ENCODE results near the gene HIP1R. TPM values are rescaled to one million over a fixed set of nuclear protein-coding genes. Genes with fewer than 3 reads are reported as not detected.
A peak's percentile ranks its signal among the peaks of the same experiment; 100 is the strongest.

The HIP1R gene
- total RNA-seq, 5 donors from 2014 or later (not counting 1 experiment from before 2014, with no cell fraction given), result 108 to 123 (median 116) TPM

DNA sequence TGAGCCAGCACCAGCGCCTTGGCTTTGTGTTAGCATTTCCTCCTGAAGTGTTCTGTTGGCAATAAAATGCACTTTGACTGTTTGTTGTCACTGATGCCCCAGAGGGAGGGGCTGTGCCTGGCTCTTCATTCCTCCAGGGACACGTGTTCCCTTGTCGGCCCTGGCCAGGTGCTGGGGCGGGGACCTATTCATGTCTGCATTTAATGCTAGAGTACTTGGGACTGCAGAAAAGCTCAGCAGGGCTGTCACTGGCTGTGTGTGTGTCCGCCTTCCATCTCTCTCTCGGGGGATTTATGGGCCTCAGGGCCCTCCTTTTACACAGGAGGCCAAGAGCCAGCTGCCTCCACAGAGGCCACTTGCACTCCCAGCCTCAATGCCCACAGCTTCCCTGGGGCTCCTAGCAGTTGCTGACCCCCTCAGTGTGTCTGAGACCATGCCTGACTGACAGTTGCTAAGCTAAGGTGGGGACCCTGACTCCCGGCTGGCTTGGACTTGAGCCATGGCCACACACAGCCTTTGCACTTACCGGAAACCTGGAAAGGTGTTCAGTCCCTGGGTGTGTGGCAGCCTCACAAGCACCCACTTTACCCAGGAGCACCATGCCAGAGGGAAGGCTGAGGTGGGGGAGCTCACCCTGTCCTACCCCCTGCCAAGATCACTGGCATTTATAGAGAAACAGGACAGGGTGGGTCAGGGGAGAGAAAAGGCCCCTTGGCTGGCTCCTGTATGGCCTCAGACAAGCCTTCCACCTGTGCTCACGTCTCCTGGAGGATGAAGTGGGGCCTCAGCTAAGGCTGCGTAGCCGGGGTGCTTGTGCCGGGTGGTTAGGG is 27.8 kb downstream of the HIP1R start:
- ChIA-PET CTCF (interaction anchor here in 1 of 2 donors (0.6 kb wide), 1 partner anchor 87 kb away, joined by 3 read pairs; no protein-coding TSS in a partner anchor), POLR2A (no interaction called here)
- Mint-ChIP-seq H3K9me3 (no peaks in the 10 kb centered on the region), H3K27me3 (no peaks in the 10 kb centered on the region), H3K4me3 (no peak overlapping the region), H3K4me1 (peaks cover 2 to 11% (median 10%) of the 10 kb centered on the region in 3 donors), H3K27ac (peak overlapping the region; percentile 2 to 39), H3K36me3 (peaks cover 14% of the 10 kb centered on the region)
- H3K4me1 ChIP-seq (ENCODE audit: control insufficient read depth in 1 of 2, extremely low read depth in 1 of 2, insufficient read depth in 2 of 2, low read length in 2 of 2), result peaks cover 0 to 10% of the 10 kb centered on the region in 2 experiments
- DNase-seq (no peak), ATAC-seq (replicated peaks in 1 of 4) (no peak)
- peaks cover 7 to 52% of the 10 kb centered on the region in 2 donors for H3K36me3 ChIP-seq (ENCODE audit: control insufficient read depth in 2 of 2, extremely low read depth in 1 of 2, insufficient read depth in 1 of 2, low read length in 1 of 2)
- 67% methylated on average over 6 of the region's 12 CpGs for WGBS (ENCODE audit: insufficient coverage)
- H3K27me3 ChIP-seq (replicated peaks in 1 of 2; ENCODE audit: control insufficient read depth in 2 of 2, extremely low read depth in 1 of 2, insufficient read depth in 2 of 2, low read length in 1 of 2), result no peaks in the 10 kb centered on the region
- H3K4me3 ChIP-seq (ENCODE audit: control insufficient read depth in 1 of 2, extremely low read depth in 1 of 2, low read length in 1 of 2), result no peak overlapping the region
- H3K9me3 ChIP-seq, result no peaks in the 10 kb centered on the region
- H3K27ac ChIP-seq (ENCODE audit: low read length), result no peak overlapping the region

DNA sequence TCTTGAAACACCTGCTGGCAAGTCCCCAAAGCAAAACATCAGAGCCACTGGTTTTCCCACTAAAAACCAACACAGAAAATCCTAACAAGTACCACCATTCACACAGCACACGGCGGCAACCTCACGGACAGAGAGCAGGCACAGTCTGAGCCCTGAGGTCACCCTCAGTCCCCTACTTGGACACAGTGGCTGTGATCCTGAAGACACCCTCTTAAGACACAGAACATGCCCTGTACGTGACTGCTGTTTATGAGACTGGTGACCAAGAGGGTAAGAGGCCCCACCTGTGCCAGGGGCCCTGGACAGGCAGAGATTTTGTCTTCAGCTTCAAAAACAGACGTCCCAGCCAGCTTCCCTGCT is 29.6 kb downstream of the HIP1R start:
- WGBS (ENCODE audit: insufficient coverage), result 93% methylated on average over 3 of the region's 5 CpGs
- no peaks in the 10 kb centered on the region for H3K27me3 ChIP-seq (replicated peaks in 1 of 2; ENCODE audit: control insufficient read depth in 2 of 2, extremely low read depth in 1 of 2, insufficient read depth in 2 of 2, low read length in 1 of 2)
- ChIA-PET CTCF (interaction anchor here in 1 of 2 donors (0.6 to 1.8 kb wide), 2 partner anchors 23 to 90 kb away, joined by 6 read pairs; partner anchors contain the start of gene CCDC62), POLR2A (interaction anchor here in 1 of 2 donors (0.6 to 0.7 kb wide), 3 partner anchors 14 to 25 kb away, joined by 3 to 4 read pairs (median 4); no protein-coding TSS in a partner anchor)
- no peak overlapping the region for H3K4me3 ChIP-seq (ENCODE audit: control insufficient read depth in 1 of 2, extremely low read depth in 1 of 2, low read length in 1 of 2)
- peaks cover 7 to 66% of the 10 kb centered on the region in 2 donors for H3K36me3 ChIP-seq (ENCODE audit: control insufficient read depth in 2 of 2, extremely low read depth in 1 of 2, insufficient read depth in 1 of 2, low read length in 1 of 2)
- H3K36me3 Mint-ChIP-seq, result peaks cover 28% of the 10 kb centered on the region
- no peaks in the 10 kb centered on the region for H3K9me3 Mint-ChIP-seq
- H3K27me3 Mint-ChIP-seq, result no peaks in the 10 kb centered on the region
- peak overlapping the region in 1 of 2 donors; percentile 39 for H3K27ac Mint-ChIP-seq
- ATAC-seq (replicated peaks in 1 of 4) (no peak), DNase-seq (no peak)
- no peaks in the 10 kb centered on the region for H3K9me3 ChIP-seq
- H3K4me1 ChIP-seq (ENCODE audit: control insufficient read depth in 1 of 2, extremely low read depth in 1 of 2, insufficient read depth in 2 of 2, low read length in 2 of 2), result peaks cover 0 to 13% of the 10 kb centered on the region in 2 experiments
- H3K27ac ChIP-seq (ENCODE audit: low read length), result no peak overlapping the region
- no peak overlapping the region for H3K4me3 Mint-ChIP-seq
- H3K4me1 Mint-ChIP-seq, result peaks cover 10 to 23% (median 21%) of the 10 kb centered on the region in 3 donors

DNA sequence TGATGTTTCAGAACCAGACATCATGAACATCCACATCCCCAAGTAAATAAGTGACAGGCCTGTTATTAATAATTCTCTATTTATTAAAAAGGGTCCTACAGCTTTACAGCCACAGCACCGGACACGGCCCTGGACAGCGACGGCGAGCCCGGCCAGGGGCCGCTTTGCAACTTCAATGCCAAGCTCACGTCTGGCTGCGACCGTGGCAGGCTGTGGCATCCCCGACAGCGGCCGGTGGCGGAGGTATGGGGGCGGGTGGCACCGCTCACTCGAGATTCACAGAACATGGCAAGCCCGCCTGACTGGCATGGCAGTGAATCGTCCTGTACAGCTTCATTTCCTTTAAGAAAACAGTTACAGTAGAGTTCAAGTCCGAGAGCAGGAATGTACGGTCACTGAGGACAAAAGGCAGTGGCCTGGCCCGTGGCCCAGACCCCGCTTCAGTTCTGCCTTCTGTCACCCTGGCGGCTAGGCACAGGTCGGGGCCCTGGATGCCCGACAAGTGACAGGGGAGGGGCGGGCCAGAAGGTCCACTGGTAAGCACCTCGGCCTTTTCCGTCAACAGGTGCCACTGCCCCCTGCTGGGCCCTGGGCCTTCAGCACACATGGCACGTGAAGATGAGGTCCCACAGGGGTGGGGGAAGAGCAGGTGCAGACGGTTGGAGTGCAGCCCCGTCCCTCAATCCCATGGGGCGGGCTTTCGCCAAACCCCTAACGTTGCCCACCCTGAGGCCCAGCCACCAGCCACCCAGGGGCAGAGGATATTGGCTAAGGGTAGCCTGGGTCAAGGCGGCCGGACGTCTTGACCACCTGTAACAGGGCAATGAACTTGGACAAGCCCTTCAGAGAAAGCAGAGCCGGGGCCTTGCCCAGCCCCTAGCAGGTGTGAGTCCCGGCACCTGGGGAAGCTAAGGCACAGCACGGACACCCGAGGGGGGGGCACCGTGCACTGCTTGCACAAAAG is 30.3 kb downstream of the HIP1R start:
- Histone ChIP-seq H3K9me3 (no peaks in the 10 kb centered on the region), H3K4me3 (ENCODE audit: control insufficient read depth in 1 of 2, extremely low read depth in 1 of 2, low read length in 1 of 2) (no peak overlapping the region), H3K36me3 (ENCODE audit: control insufficient read depth in 2 of 2, extremely low read depth in 1 of 2, insufficient read depth in 1 of 2, low read length in 1 of 2) (peaks cover 7 to 70% of the 10 kb centered on the region in 2 donors), H3K27ac (ENCODE audit: low read length) (no peak overlapping the region), H3K4me1 (ENCODE audit: control insufficient read depth in 1 of 2, extremely low read depth in 1 of 2, insufficient read depth in 2 of 2, low read length in 2 of 2) (peaks cover under 1 to 13% of the 10 kb centered on the region in 2 experiments), H3K27me3 (replicated peaks in 1 of 2; ENCODE audit: control insufficient read depth in 2 of 2, extremely low read depth in 1 of 2, insufficient read depth in 2 of 2, low read length in 1 of 2) (no peaks in the 10 kb centered on the region)
- Mint-ChIP-seq H3K9me3 (no peaks in the 10 kb centered on the region), H3K4me3 (no peak overlapping the region), H3K4me1 (peaks cover 9 to 29% (median 21%) of the 10 kb centered on the region in 3 donors), H3K27ac (no peak overlapping the region), H3K36me3 (peaks cover 32% of the 10 kb centered on the region), H3K27me3 (no peaks in the 10 kb centered on the region)
- 89% methylated on average over 36 of the region's 43 CpGs for WGBS (ENCODE audit: insufficient coverage)
- ATAC-seq (replicated peaks in 1 of 4) (peak in 1 of 4 experiments; percentile 25), DNase-seq (peak in 11 of 35 experiments; percentile 27 to 48 (median 36))
- ChIA-PET CTCF (interaction anchor here in 1 of 2 donors (0.6 to 1.8 kb wide), 3 partner anchors 23 to 373 kb away, joined by 4 to 6 read pairs (median 6); partner anchors contain the start of gene CCDC62), POLR2A (interaction anchor here in 1 of 2 donors (0.6 to 0.7 kb wide), 3 partner anchors 15 to 25 kb away, joined by 3 to 4 read pairs (median 4); no protein-coding TSS in a partner anchor)

DNA sequence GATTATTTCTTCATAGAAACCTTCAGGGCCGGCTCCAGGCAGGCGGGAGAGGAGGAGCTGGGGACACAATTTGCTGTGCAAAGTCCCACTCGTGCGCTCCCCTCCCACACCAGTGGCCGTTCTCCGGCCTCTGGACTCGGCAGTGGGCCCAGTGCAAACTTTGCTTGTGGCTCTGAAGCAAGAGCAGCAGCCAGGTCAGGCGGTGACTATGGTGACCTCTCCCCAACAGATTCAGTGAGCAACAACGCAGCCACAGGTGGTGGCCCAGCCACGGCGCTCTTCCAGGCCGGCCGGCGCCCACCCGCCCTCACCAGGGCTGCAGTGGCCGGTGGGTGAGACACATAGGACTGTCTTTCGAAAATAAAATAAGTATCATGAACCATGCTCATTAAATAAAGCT is 31.1 kb downstream of the HIP1R start:
- 93% methylated on average over 14 of the region's 17 CpGs for WGBS (ENCODE audit: insufficient coverage)
- ATAC-seq (replicated peaks in 1 of 4) (no peak), DNase-seq (no peak)
- H3K27ac ChIP-seq (ENCODE audit: low read length), result no peak overlapping the region
- no peaks in the 10 kb centered on the region for H3K27me3 ChIP-seq (replicated peaks in 1 of 2; ENCODE audit: control insufficient read depth in 2 of 2, extremely low read depth in 1 of 2, insufficient read depth in 2 of 2, low read length in 1 of 2)
- POLR2A ChIA-PET, result no interaction called here
- Mint-ChIP-seq H3K4me1 (peaks cover 17 to 37% (median 29%) of the 10 kb centered on the region in 3 donors), H3K27me3 (no peaks in the 10 kb centered on the region), H3K9me3 (no peaks in the 10 kb centered on the region), H3K27ac (no peak overlapping the region), H3K36me3 (peaks cover 35% of the 10 kb centered on the region), H3K4me3 (no peak overlapping the region)
- CTCF ChIA-PET, result interaction anchor here in 1 of 2 donors (0.8 kb wide), 1 partner anchor 372 kb away, joined by 4 read pairs; no protein-coding TSS in a partner anchor
- H3K4me3 ChIP-seq (ENCODE audit: control insufficient read depth in 1 of 2, extremely low read depth in 1 of 2, low read length in 1 of 2), result no peak overlapping the region
- peaks cover 6 to 19% of the 10 kb centered on the region in 2 experiments for H3K4me1 ChIP-seq (ENCODE audit: control insufficient read depth in 1 of 2, extremely low read depth in 1 of 2, insufficient read depth in 2 of 2, low read length in 2 of 2)
- peaks cover 4 to 73% of the 10 kb centered on the region in 2 donors for H3K36me3 ChIP-seq (ENCODE audit: control insufficient read depth in 2 of 2, extremely low read depth in 1 of 2, insufficient read depth in 1 of 2, low read length in 1 of 2)
- no peaks in the 10 kb centered on the region for H3K9me3 ChIP-seq

DNA sequence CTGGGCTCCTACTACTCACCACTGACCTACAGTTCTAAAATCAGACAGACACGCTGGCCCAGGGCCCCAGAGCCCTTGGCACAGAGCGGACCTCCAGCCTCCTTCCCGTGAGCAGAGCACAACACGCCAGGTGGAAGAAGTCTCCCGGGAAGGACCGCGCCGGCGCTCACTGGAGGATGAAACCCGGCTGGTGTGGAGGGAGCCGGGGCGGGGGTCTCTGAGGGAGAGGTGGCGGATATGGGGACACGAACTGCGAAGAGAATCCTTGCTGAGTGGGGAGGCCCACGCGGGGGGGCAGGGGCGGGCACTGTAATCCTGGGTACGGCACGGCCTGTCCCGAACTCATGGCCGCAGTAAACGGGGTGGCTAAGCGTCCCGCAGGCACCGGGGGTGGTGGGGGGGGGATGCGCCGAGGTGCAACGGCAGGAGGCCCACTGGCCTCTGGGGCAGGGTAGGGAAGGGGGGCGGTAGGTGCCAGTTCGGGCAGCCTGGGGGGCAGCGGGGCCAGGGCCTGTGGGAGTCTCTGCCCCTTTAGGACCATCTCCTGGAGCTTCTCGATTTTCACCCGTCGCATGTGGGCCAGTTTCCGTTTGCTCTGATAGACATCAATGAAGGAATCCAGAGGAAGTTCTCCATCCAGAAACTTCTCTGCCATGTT is 31.8 kb downstream of the HIP1R start:
- Mint-ChIP-seq H3K36me3 (peaks cover 39% of the 10 kb centered on the region), H3K4me1 (peaks cover 24 to 44% (median 36%) of the 10 kb centered on the region in 3 donors), H3K4me3 (no peak overlapping the region), H3K27me3 (no peaks in the 10 kb centered on the region), H3K27ac (peak overlapping the region; percentile 16 to 23), H3K9me3 (no peaks in the 10 kb centered on the region)
- no peaks in the 10 kb centered on the region for H3K27me3 ChIP-seq (replicated peaks in 1 of 2; ENCODE audit: control insufficient read depth in 2 of 2, extremely low read depth in 1 of 2, insufficient read depth in 2 of 2, low read length in 1 of 2)
- peaks cover 11 to 26% of the 10 kb centered on the region in 2 experiments for H3K4me1 ChIP-seq (ENCODE audit: control insufficient read depth in 1 of 2, extremely low read depth in 1 of 2, insufficient read depth in 2 of 2, low read length in 2 of 2)
- ChIA-PET POLR2A (no interaction called here), CTCF (no interaction called here)
- DNase-seq (no peak), ATAC-seq (replicated peaks in 1 of 4) (peak in 1 of 4 experiments; percentile 1)
- no peak overlapping the region for H3K27ac ChIP-seq (ENCODE audit: low read length)
- H3K36me3 ChIP-seq (ENCODE audit: control insufficient read depth in 2 of 2, extremely low read depth in 1 of 2, insufficient read depth in 1 of 2, low read length in 1 of 2), result peaks cover 4 to 68% of the 10 kb centered on the region in 2 donors
- no peak overlapping the region for H3K4me3 ChIP-seq (ENCODE audit: control insufficient read depth in 1 of 2, extremely low read depth in 1 of 2, low read length in 1 of 2)
- H3K9me3 ChIP-seq, result no peaks in the 10 kb centered on the region
- WGBS (ENCODE audit: insufficient coverage), result 97% methylated on average over 21 of the region's 36 CpGs
